B cell (primary cell): Measurements from ENCODE around the gene NPR2. TPM values are rescaled to one million over a fixed set of nuclear protein-coding genes. Genes with fewer than 3 reads are reported as not detected.

Source experiments
- ATAC-seq: fragments of 200-7000 bp; cut with Tn5 transposase; one replicate; pipeline ENCODE4 v1.10.0; 2021; ENCODE audit warnings: low read depth, mild to moderate bottlenecking, moderate number of reproducible peaks, moderate library complexity
- CTCF ChIA-PET: fragments of 350-600 bp; sonication (Branson Sonifier 250); formaldehyde crosslinking; loops from one replicate; lab custom pipeline; 2021; ENCODE audit warnings: antibody characterized with exemption, inconsistent platforms; lab: Charles Lee
- POLR2A ChIA-PET: fragments of 350-600 bp; sonication (Branson Sonifier 250); formaldehyde crosslinking; loops from one replicate; lab custom pipeline; 2021; ENCODE audit warnings: antibody characterized with exemption; lab: Charles Lee
- DNase-seq: peaks from one replicate; pipeline ENCODE4 v3.0.0; 2013
- H2AFZ ChIP-seq: 2 replicates; pipeline ENCODE4 v1.6.1; 2012; ENCODE audit warnings: mild to moderate bottlenecking, low read depth, low read length; ENCODE audit not compliant: insufficient read depth, poor library complexity, severe bottlenecking
- H3K27ac ChIP-seq, 2 donors: 1 replicate in 1 of 2; 2 replicates in 1 of 2; pipeline ENCODE4 v1.5.1; 2012 to 2013; ENCODE audit warnings: low read length in 2 of 2, mild to moderate bottlenecking in 2 of 2, moderate library complexity in 1 of 2
- H3K27me3 ChIP-seq, 4 experiments: fragments of 200-600 bp in 1 of 4; sonication (generic) in 1 of 4; replicated peaks in 1 of 4; 1 replicate in 2 of 4; 2 replicates in 2 of 4; pipeline versions ENCODE4 v1.6.1 to v1.7.0; 2013 to 2016; ENCODE audit warnings: low read length in 3 of 4, mild to moderate bottlenecking in 2 of 4, mixed read lengths in 1 of 4, moderate library complexity in 1 of 4; ENCODE audit not compliant: insufficient read depth in 4 of 4, control insufficient read depth in 3 of 4; ENCODE audit errors: control extremely low read depth in 1 of 4
- H3K36me3 ChIP-seq, 2 experiments: replicated peaks in 1 of 2; 1 replicate in 1 of 2; 2 replicates in 1 of 2; pipeline versions ENCODE4 v1.6.1 to v1.7.1; 2013; ENCODE audit warnings: low read length in 1 of 2; ENCODE audit not compliant: insufficient read depth in 2 of 2, control insufficient read depth in 1 of 2; ENCODE audit errors: control extremely low read depth in 1 of 2, extremely low read depth in 1 of 2
- H3K4me1 ChIP-seq, 2 donors: fragments of 200-600 bp in 1 of 2; sonication (generic) in 1 of 2; 1 replicate in 1 of 2; 2 replicates in 1 of 2; pipeline versions ENCODE4 v1.5.1 to v1.6.1; 2013 to 2017; ENCODE audit warnings: low read length in 2 of 2; ENCODE audit not compliant: control insufficient read depth in 2 of 2, insufficient read depth in 2 of 2
- H3K4me2 ChIP-seq: replicated peaks from 2 replicates; pipeline ENCODE3; 2012; ENCODE audit warnings: mild to moderate bottlenecking, low read depth, low read length; ENCODE audit not compliant: poor library complexity, severe bottlenecking
- H3K4me3 ChIP-seq, 5 experiments: fragments of 200-600 bp in 1 of 5; sonication (generic) in 1 of 5; 1 replicate in 3 of 5; 2 replicates in 2 of 5; pipeline versions ENCODE4 v1.5.1 to v1.7.0; 2011 to 2016; ENCODE audit warnings: low read length in 4 of 5, mild to moderate bottlenecking in 4 of 5, low read depth in 2 of 5, control low read depth in 1 of 5, moderate library complexity in 1 of 5; ENCODE audit not compliant: insufficient read depth in 1 of 5; ENCODE audit errors: control extremely low read depth in 1 of 5, extremely low read depth in 1 of 5
- H3K79me2 ChIP-seq: fragments of 200-600 bp; sonication (generic); one replicate; pipeline ENCODE4 v1.6.0; 2016; ENCODE audit warnings: low read length; ENCODE audit not compliant: control insufficient read depth, insufficient read depth
- H3K9ac ChIP-seq: fragments of 200-600 bp; sonication (generic); 2 replicates; pipeline ENCODE4 v1.6.1; 2017; ENCODE audit warnings: mild to moderate bottlenecking, low read length, moderate library complexity
- H3K9me3 ChIP-seq, 3 donors: one replicate each; pipeline versions ENCODE4 v1.6.1 to v1.7.1; 2013; ENCODE audit warnings: low read length in 2 of 3; ENCODE audit not compliant: control insufficient read depth in 2 of 3, insufficient read depth in 1 of 3; ENCODE audit errors: control extremely low read depth in 1 of 3
- H4K20me1 ChIP-seq: 2 replicates; pipeline ENCODE4 v1.6.0; 2012; ENCODE audit warnings: mild to moderate bottlenecking, low read length; ENCODE audit not compliant: insufficient read depth, control insufficient read depth, poor library complexity, severe bottlenecking
- H3K27ac Mint-ChIP-seq: one replicate; pipeline ENCODE4 v1.8.0; 2021; ENCODE audit warnings: mixed read lengths
- H3K27me3 Mint-ChIP-seq: one replicate; pipeline ENCODE4 v1.8.0; 2021; ENCODE audit warnings: mixed read lengths
- H3K4me1 Mint-ChIP-seq: one replicate; pipeline ENCODE4 v1.8.0; 2021; ENCODE audit warnings: mixed read lengths
- H3K4me3 Mint-ChIP-seq: one replicate; pipeline ENCODE4 v1.8.0; 2021; ENCODE audit warnings: mixed read lengths
- H3K9me3 Mint-ChIP-seq: one replicate; pipeline ENCODE4 v1.8.0; 2022; ENCODE audit warnings: mixed read lengths; ENCODE audit not compliant: insufficient read depth
- CTCF ChIP-seq: fragments of 200-600 bp; IDR thresholded peaks from one replicate; pipeline ENCODE4 v1.8.0; 2022; ENCODE audit warnings: antibody characterized with exemption, mild to moderate bottlenecking
- EZH2 ChIP-seq: IDR thresholded peaks from 2 replicates; pipeline ENCODE4 v1.6.1; 2012; ENCODE audit warnings: borderline replicate concordance, low read depth, mild to moderate bottlenecking, moderate library complexity, low read length; ENCODE audit not compliant: insufficient read depth, poor library complexity, severe bottlenecking
- WGBS: methylation state at CpG from one replicate; pipeline ENCODE4 v1.1.5; 2013; ENCODE audit warnings: missing lambda C conversion rate; ENCODE audit not compliant: insufficient coverage; 5-methylcytosine and 5-hydroxymethylcytosine counted together
- intact Hi-C: fragments of 100-400 bp; cut with micrococcal nuclease; formaldehyde crosslinking; loops from one replicate; pipeline ENCODE4 v1.10.0; 2022
- polyA plus RNA-seq: library from polyadenylated mRNA; depleted of rRNA; stranded (reverse); fragments of >200 nt; gene quantifications from 2 replicates; pipeline ENCODE4 v1.2.3, GENCODE V29; 2012
- total RNA-seq, 2 donors: library from RNA; stranded (reverse); fragments of 120-200 nt in 1 of 2; gene quantifications; 1 replicate in 1 of 2; 2 replicates in 1 of 2; pipeline versions ENCODE4 v1.2.3 to v1.2.4, GENCODE V29; 2013 to 2022

Gene NPR2
- total and polyA plus RNA-seq, 2 donors (not counting 1 experiment from before 2014, with no cell fraction given): 7.6 to 8.0 TPM

GRCh38 chr9:35756275-35757225 lies 34.8 kb upstream of the NPR2 start:
- no peaks in the 10 kb centered on the region for H3K27me3 Mint-ChIP-seq
- peak; percentile 84 for DNase-seq
- H3K4me1 Mint-ChIP-seq: peaks cover 65% of the 10 kb centered on the region
- Histone ChIP-seq H3K9ac (peak overlapping the region; percentile 82), H4K20me1 (no peaks in the 10 kb centered on the region), H3K27me3 (no peaks in the 10 kb centered on the region), H3K4me2 (peak overlapping the region; percentile 89), H3K4me3 (peak overlapping the region; percentile 39 to 85 (median 81)), H3K9me3 (no peaks in the 10 kb centered on the region), H3K27ac (peak overlapping the region; percentile 92 to 94), H2AFZ (peak overlapping the region; percentile 88), H3K79me2 (peaks cover 80% of the 10 kb centered on the region), H3K4me1 (peaks cover 34 to 44% of the 10 kb centered on the region in 2 donors), H3K36me3 (peaks cover 2 to 31% of the 10 kb centered on the region in 2 experiments)
- ChIA-PET CTCF (interaction anchor here (0.8 to 7.7 kb wide), 23 partner anchors 11 to 153 kb away, joined by 3 to 56 read pairs (median 4); partner anchors contain the start of genes CCDC107, CREB3, GBA2 and HINT2), POLR2A (interaction anchor here (0.6 to 3.1 kb wide), 13 partner anchors 8 to 1710 kb away, joined by 3 to 16 read pairs (median 3); partner anchors contain the start of genes FAM221B, GBA2 and RGP1)
- no peak for TF ChIP-seq EZH2
- TF ChIP-seq CTCF: peak; percentile 70
- H3K9me3 Mint-ChIP-seq: no peaks in the 10 kb centered on the region
- 4% methylated on average over 47 of the region's 48 CpGs for WGBS
- H3K27ac Mint-ChIP-seq: peak overlapping the region; percentile 97
- intact Hi-C loops: loop anchor here (1.0 to 5.0 kb wide), 7 partner anchors 7 to 639 kb away; partner anchors contain the start of genes ATOSB, CREB3, GBA2 and HINT2
- H3K4me3 Mint-ChIP-seq: peak overlapping the region; percentile 93
- peak; percentile 80 for ATAC-seq
